GM23338 (cell line): ENCODE results near the gene ST3GAL6. TPM values are rescaled to one million over a fixed set of nuclear protein-coding genes. Genes with fewer than 3 reads are reported as not detected.

Experiments used
- ATAC-seq: fragments of 200-7000 bp; cut with Tn5 transposase; 3 replicates; pipeline ENCODE4 v1.9.1; 2020
- DNase-seq: peaks from one replicate; pipeline ENCODE4 v3.0.0-alpha.2; 2015; ENCODE audit warnings: low spot score
- H2AFZ ChIP-seq: fragments of 200-600 bp; sonication (generic); 2 replicates; pipeline ENCODE4 v1.8.0; 2016; ENCODE audit warnings: antibody characterized with exemption, mild to moderate bottlenecking, moderate library complexity
- H3F3A ChIP-seq: fragments of 200-600 bp; sonication (generic); replicated peaks from 2 replicates; pipeline ENCODE4 v1.8.0; 2017; ENCODE audit warnings: antibody characterized with exemption, mixed run types, low read depth
- H3K27ac ChIP-seq: fragments of 200-600 bp; sonication (generic); 2 replicates; pipeline ENCODE4 v1.6.1; 2016; ENCODE audit warnings: low read depth
- H3K27me3 ChIP-seq: fragments of 200-600 bp; sonication (generic); 2 replicates; pipeline ENCODE4 v1.8.0; 2016; ENCODE audit warnings: mild to moderate bottlenecking, mixed run types, moderate library complexity; ENCODE audit not compliant: insufficient read depth
- H3K36me3 ChIP-seq: fragments of 200-600 bp; sonication (generic); 2 replicates; pipeline ENCODE4 v1.8.0; 2016; ENCODE audit warnings: mild to moderate bottlenecking; ENCODE audit not compliant: insufficient read depth
- H3K4me1 ChIP-seq: fragments of 200-600 bp; sonication (generic); 2 replicates; pipeline ENCODE4 v1.8.0; 2016; ENCODE audit warnings: mild to moderate bottlenecking, moderate library complexity; ENCODE audit not compliant: insufficient read depth
- H3K4me2 ChIP-seq: fragments of 200-600 bp; sonication (generic); 2 replicates; pipeline ENCODE4 v1.7.1; 2017; ENCODE audit warnings: mixed run types
- H3K4me3 ChIP-seq: fragments of 200-600 bp; sonication (generic); 2 replicates; pipeline ENCODE4 v1.6.1; 2016; ENCODE audit warnings: mixed run types
- H3K79me2 ChIP-seq: fragments of 200-600 bp; sonication (generic); replicated peaks from 2 replicates; pipeline ENCODE4 v1.8.0; 2017; ENCODE audit warnings: mild to moderate bottlenecking; ENCODE audit not compliant: insufficient read depth
- H3K9me2 ChIP-seq: fragments of 200-600 bp; sonication (generic); 2 replicates; pipeline ENCODE4 v1.8.0; 2017; ENCODE audit not compliant: insufficient read depth
- H4K20me1 ChIP-seq: fragments of 200-600 bp; sonication (generic); replicated peaks from 2 replicates; pipeline ENCODE4 v1.8.0; 2017; ENCODE audit warnings: mild to moderate bottlenecking; ENCODE audit not compliant: insufficient read depth
- H3K27ac Mint-ChIP-seq: 2 replicates; pipeline ENCODE4 v1.8.0; 2020; ENCODE audit warnings: inconsistent platforms, mild to moderate bottlenecking, moderate library complexity, mixed read lengths
- H3K27me3 Mint-ChIP-seq: 3 replicates; pipeline ENCODE4 v1.8.0; 2022; ENCODE audit warnings: low read depth, mild to moderate bottlenecking, moderate library complexity, mixed read lengths, inconsistent platforms; ENCODE audit not compliant: insufficient read depth, poor library complexity
- H3K36me3 Mint-ChIP-seq: 3 replicates; pipeline ENCODE4 v1.8.0; 2021; ENCODE audit warnings: low read depth, mild to moderate bottlenecking, inconsistent platforms, moderate library complexity, mixed read lengths
- H3K4me1 Mint-ChIP-seq: 3 replicates; pipeline ENCODE4 v1.8.0; 2020; ENCODE audit warnings: mild to moderate bottlenecking, inconsistent platforms, mixed read lengths
- H3K4me3 Mint-ChIP-seq: 3 replicates; pipeline ENCODE4 v1.8.0; 2021; ENCODE audit warnings: moderate library complexity, mild to moderate bottlenecking, inconsistent platforms, mixed read lengths
- H3K9me3 Mint-ChIP-seq: 3 replicates; pipeline ENCODE4 v1.8.0; 2020; ENCODE audit warnings: moderate library complexity, mild to moderate bottlenecking, inconsistent platforms, mixed read lengths
- CREB1 ChIP-seq: fragments of 250-450 bp; sonication (Bioruptor Pico); IDR thresholded peaks from 2 replicates; pipeline ENCODE4 v1.5.0; 2020; ENCODE audit warnings: low read depth, mild to moderate bottlenecking, moderate library complexity
- EZH2 ChIP-seq: fragments of 200-600 bp; sonication (generic); IDR thresholded peaks from one replicate; pipeline ENCODE4 v1.8.0; 2017; ENCODE audit warnings: antibody characterized with exemption, mild to moderate bottlenecking, low read depth; ENCODE audit not compliant: unreplicated experiment
- EZH2phosphoT487 ChIP-seq: fragments of 200-600 bp; sonication (generic); IDR thresholded peaks from one replicate; pipeline ENCODE4 v1.8.1; 2018; ENCODE audit warnings: antibody characterized with exemption; ENCODE audit not compliant: unreplicated experiment
- JUNB ChIP-seq: IDR thresholded peaks from one replicate; pipeline ENCODE4 v1.6.1; 2016; ENCODE audit warnings: antibody characterized with exemption; ENCODE audit not compliant: unreplicated experiment
- NANOG ChIP-seq: IDR thresholded peaks from 2 replicates; pipeline ENCODE4 v1.6.1; 2016; ENCODE audit warnings: antibody characterized with exemption, borderline replicate concordance
- POLR2AphosphoS5 ChIP-seq: IDR thresholded peaks from 2 replicates; pipeline ENCODE4 v1.6.1; 2016; ENCODE audit warnings: antibody characterized with exemption, low read depth
- ZNF114 ChIP-seq: fragments of 250-450 bp; sonication (Bioruptor Pico); IDR thresholded peaks from 2 replicates; pipeline ENCODE4 v1.5.0; 2020; ENCODE audit warnings: mild to moderate bottlenecking, moderate library complexity
- ZNF331 ChIP-seq: fragments of 250-450 bp; sonication (Bioruptor Pico); IDR thresholded peaks from 2 replicates; pipeline ENCODE4 v1.5.0; 2020; ENCODE audit warnings: low read depth, mild to moderate bottlenecking, moderate library complexity
- polyA plus RNA-seq: library from polyadenylated mRNA; unstranded; fragments of >200 nt; fragmentation: Nextera tagmentation; extraction: Ambion mirVana; gene quantifications from 2 replicates; pipeline ENCODE4 v1.2.1, GENCODE V29; 2016
- total RNA-seq: library from RNA; depleted of rRNA; stranded (reverse); fragments of >200 nt; shearing (Covaris generic); gene quantifications from 2 replicates; pipeline ENCODE4 v1.2.3, GENCODE V29; 2014
- TF ChIP-seq, protein P1 (sequence below): fragments of 250-450 bp; sonication (Bioruptor Pico); IDR thresholded peaks from 2 replicates; pipeline ENCODE4 v1.5.0; 2020; ENCODE audit warnings: mild to moderate bottlenecking, moderate library complexity
- TF ChIP-seq, protein P2 (sequence below): IDR thresholded peaks from one replicate; pipeline ENCODE4 v1.6.1; 2018; ENCODE audit warnings: antibody characterized with exemption; ENCODE audit not compliant: unreplicated experiment
- TF ChIP-seq, protein P3 (sequence below): IDR thresholded peaks from 2 replicates; pipeline ENCODE4 v1.6.1; 2016; ENCODE audit warnings: antibody characterized with exemption
- TF ChIP-seq, protein P4 (sequence below), 2 experiments: fragments of 200-600 bp in 1 of 2; sonication (generic) in 1 of 2; conservative IDR thresholded peaks; 2 replicates each; pipeline versions ENCODE4 v1.5.1 to v1.6.1; 2016 to 2017; ENCODE audit warnings: antibody characterized with exemption in 2 of 2, low read depth in 2 of 2, mild to moderate bottlenecking in 2 of 2, moderate library complexity in 1 of 2

ST3GAL6 gene
- total and polyA plus RNA-seq, 2 experiments from 2014 or later = 4.7 to 8.1 TPM

DNA sequence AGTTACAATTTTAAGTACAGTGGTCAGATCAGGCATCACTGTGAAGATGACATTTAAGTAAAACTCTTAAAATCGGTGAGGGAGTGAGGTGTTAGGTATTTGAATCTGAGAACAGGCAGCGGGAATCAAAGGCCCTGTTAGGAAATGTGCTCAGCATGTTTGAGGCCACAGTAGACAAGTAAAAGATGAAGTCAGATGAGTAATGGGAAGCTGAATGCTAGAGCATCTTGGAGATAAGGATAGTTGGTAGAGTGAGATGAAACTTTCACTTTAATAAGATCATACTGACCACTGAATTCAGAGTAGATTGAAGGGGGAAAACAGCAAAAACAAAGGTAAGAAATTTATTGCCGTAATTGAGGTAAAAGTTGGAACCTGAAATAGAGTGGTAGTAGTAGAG lies 76.7 kb downstream of the ST3GAL6 start (continued):
- TF ChIP-seq ZNF114 (CRISPR knock-in tag) (no peak), ZNF331 (CRISPR knock-in tag) (no peak), EZH2phosphoT487 (no peak)

DNA sequence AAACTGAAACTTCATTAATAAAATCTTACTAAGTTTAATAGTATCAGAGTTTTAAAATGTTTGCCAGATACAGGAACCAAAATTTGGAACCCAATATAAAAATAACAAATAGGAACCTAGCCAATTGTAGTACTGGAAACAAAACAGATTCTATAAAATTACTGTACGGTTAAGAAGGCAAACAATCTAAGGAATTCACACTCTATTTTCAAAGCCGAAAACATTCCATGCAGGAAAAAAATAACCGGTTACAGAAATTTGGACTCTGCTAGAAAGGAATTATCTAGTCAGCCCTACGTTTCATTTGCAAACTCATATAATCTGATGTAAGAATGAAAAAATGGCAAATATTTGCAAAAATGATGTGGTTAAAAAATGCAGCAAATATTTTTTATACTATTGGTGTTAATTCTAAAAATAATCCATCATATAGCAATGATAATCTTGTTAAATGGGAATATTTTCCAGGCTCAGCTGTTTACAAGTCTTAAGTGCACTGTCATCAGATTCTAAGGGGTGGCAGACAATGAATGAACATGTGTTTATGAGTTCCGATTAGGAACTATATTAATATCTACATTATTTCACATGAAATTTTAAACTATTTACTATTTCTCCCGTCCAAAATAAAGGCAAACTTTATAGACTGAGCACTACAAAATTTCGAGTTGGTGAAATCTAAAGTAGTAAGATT lies 80.3 kb downstream of the ST3GAL6 start:
- peaks cover 4% of the 10 kb centered on the region for H3K27me3 Mint-ChIP-seq
- peaks cover 35% of the 10 kb centered on the region for H3K36me3 Mint-ChIP-seq
- Histone ChIP-seq H3K4me1 (no peaks in the 10 kb centered on the region), H3F3A (no peaks in the 10 kb centered on the region), H2AFZ (no peak overlapping the region), H3K36me3 (peaks cover 10% of the 10 kb centered on the region; the same call in 1 of the 2 replicates), H3K4me2 (no peak overlapping the region), H3K9me2 (no peaks in the 10 kb centered on the region), H3K27ac (no peak overlapping the region), H3K27me3 (no peaks in the 10 kb centered on the region), H3K79me2 (peaks cover 3% of the 10 kb centered on the region; the same call in 1 of the 2 replicates), H3K4me3 (no peak overlapping the region), H4K20me1 (no peaks in the 10 kb centered on the region; the same call in 1 of the 2 replicates)
- no peaks in the 10 kb centered on the region; the same call in 2 of the 3 replicates for H3K4me1 Mint-ChIP-seq
- peaks cover 14% of the 10 kb centered on the region for H3K9me3 Mint-ChIP-seq
- ATAC-seq (no peak), DNase-seq (no peak)
- no peak overlapping the region for H3K27ac Mint-ChIP-seq
- H3K4me3 Mint-ChIP-seq = no peak overlapping the region
- TF ChIP-seq CREB1 = no peak
- TF ChIP-seq EZH2phosphoT487 = no peak
- TF ChIP-seq, protein P1, sequence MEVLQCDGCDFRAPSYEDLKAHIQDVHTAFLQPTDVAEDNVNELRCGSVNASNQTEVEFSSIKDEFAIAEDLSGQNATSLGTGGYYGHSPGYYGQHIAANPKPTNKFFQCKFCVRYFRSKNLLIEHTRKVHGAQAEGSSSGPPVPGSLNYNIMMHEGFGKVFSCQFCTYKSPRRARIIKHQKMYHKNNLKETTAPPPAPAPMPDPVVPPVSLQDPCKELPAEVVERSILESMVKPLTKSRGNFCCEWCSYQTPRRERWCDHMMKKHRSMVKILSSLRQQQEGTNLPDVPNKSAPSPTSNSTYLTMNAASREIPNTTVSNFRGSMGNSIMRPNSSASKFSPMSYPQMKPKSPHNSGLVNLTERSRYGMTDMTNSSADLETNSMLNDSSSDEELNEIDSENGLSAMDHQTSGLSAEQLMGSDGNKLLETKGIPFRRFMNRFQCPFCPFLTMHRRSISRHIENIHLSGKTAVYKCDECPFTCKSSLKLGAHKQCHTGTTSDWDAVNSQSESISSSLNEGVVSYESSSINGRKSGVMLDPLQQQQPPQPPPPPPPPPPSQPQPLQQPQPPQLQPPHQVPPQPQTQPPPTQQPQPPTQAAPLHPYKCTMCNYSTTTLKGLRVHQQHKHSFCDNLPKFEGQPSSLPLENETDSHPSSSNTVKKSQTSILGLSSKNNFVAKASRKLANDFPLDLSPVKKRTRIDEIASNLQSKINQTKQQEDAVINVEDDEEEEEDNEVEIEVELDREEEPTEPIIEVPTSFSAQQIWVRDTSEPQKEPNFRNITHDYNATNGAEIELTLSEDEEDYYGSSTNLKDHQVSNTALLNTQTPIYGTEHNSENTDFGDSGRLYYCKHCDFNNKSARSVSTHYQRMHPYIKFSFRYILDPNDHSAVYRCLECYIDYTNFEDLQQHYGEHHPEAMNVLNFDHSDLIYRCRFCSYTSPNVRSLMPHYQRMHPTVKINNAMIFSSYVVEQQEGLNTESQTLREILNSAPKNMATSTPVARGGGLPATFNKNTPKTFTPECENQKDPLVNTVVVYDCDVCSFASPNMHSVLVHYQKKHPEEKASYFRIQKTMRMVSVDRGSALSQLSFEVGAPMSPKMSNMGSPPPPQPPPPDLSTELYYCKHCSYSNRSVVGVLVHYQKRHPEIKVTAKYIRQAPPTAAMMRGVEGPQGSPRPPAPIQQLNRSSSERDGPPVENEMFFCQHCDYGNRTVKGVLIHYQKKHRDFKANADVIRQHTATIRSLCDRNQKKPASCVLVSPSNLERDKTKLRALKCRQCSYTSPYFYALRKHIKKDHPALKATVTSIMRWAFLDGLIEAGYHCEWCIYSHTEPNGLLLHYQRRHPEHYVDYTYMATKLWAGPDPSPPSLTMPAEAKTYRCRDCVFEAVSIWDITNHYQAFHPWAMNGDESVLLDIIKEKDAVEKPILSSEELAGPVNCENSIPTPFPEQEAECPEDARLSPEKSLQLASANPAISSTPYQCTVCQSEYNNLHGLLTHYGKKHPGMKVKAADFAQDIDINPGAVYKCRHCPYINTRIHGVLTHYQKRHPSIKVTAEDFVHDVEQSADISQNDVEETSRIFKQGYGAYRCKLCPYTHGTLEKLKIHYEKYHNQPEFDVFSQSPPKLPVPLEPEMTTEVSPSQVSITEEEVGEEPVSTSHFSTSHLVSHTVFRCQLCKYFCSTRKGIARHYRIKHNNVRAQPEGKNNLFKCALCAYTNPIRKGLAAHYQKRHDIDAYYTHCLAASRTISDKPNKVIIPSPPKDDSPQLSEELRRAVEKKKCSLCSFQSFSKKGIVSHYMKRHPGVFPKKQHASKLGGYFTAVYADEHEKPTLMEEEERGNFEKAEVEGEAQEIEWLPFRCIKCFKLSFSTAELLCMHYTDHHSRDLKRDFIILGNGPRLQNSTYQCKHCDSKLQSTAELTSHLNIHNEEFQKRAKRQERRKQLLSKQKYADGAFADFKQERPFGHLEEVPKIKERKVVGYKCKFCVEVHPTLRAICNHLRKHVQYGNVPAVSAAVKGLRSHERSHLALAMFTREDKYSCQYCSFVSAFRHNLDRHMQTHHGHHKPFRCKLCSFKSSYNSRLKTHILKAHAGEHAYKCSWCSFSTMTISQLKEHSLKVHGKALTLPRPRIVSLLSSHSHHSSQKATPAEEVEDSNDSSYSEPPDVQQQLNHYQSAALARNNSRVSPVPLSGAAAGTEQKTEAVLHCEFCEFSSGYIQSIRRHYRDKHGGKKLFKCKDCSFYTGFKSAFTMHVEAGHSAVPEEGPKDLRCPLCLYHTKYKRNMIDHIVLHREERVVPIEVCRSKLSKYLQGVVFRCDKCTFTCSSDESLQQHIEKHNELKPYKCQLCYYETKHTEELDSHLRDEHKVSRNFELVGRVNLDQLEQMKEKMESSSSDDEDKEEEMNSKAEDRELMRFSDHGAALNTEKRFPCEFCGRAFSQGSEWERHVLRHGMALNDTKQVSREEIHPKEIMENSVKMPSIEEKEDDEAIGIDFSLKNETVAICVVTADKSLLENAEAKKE = no peak
- TF ChIP-seq JUNB = no peak
- TF ChIP-seq EZH2 = no peak
- TF ChIP-seq POLR2AphosphoS5 = no peak
- TF ChIP-seq ZNF114 (CRISPR knock-in tag) = no peak
- TF ChIP-seq, protein P2, sequence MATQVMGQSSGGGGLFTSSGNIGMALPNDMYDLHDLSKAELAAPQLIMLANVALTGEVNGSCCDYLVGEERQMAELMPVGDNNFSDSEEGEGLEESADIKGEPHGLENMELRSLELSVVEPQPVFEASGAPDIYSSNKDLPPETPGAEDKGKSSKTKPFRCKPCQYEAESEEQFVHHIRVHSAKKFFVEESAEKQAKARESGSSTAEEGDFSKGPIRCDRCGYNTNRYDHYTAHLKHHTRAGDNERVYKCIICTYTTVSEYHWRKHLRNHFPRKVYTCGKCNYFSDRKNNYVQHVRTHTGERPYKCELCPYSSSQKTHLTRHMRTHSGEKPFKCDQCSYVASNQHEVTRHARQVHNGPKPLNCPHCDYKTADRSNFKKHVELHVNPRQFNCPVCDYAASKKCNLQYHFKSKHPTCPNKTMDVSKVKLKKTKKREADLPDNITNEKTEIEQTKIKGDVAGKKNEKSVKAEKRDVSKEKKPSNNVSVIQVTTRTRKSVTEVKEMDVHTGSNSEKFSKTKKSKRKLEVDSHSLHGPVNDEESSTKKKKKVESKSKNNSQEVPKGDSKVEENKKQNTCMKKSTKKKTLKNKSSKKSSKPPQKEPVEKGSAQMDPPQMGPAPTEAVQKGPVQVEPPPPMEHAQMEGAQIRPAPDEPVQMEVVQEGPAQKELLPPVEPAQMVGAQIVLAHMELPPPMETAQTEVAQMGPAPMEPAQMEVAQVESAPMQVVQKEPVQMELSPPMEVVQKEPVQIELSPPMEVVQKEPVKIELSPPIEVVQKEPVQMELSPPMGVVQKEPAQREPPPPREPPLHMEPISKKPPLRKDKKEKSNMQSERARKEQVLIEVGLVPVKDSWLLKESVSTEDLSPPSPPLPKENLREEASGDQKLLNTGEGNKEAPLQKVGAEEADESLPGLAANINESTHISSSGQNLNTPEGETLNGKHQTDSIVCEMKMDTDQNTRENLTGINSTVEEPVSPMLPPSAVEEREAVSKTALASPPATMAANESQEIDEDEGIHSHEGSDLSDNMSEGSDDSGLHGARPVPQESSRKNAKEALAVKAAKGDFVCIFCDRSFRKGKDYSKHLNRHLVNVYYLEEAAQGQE = no peak
- TF ChIP-seq, protein P3, sequence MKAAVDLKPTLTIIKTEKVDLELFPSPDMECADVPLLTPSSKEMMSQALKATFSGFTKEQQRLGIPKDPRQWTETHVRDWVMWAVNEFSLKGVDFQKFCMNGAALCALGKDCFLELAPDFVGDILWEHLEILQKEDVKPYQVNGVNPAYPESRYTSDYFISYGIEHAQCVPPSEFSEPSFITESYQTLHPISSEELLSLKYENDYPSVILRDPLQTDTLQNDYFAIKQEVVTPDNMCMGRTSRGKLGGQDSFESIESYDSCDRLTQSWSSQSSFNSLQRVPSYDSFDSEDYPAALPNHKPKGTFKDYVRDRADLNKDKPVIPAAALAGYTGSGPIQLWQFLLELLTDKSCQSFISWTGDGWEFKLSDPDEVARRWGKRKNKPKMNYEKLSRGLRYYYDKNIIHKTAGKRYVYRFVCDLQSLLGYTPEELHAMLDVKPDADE = no peak
- TF ChIP-seq ZNF331 (CRISPR knock-in tag) = no peak
- TF ChIP-seq, protein P4, sequence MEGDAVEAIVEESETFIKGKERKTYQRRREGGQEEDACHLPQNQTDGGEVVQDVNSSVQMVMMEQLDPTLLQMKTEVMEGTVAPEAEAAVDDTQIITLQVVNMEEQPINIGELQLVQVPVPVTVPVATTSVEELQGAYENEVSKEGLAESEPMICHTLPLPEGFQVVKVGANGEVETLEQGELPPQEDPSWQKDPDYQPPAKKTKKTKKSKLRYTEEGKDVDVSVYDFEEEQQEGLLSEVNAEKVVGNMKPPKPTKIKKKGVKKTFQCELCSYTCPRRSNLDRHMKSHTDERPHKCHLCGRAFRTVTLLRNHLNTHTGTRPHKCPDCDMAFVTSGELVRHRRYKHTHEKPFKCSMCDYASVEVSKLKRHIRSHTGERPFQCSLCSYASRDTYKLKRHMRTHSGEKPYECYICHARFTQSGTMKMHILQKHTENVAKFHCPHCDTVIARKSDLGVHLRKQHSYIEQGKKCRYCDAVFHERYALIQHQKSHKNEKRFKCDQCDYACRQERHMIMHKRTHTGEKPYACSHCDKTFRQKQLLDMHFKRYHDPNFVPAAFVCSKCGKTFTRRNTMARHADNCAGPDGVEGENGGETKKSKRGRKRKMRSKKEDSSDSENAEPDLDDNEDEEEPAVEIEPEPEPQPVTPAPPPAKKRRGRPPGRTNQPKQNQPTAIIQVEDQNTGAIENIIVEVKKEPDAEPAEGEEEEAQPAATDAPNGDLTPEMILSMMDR (conservative IDR thresholded peaks at IDR 0.05; ENCODE audit: low read depth in 2 of 2) = no peak
- no peak for TF ChIP-seq NANOG
